Ovary (tissue), 9 donors: ENCODE data around the gene PTPN14. TPM values are rescaled to one million over a fixed set of nuclear protein-coding genes. Genes with fewer than 3 reads are reported as not detected.

ENCODE experiments used
- DNase-seq, 5 donors: peaks; one replicate each; pipeline ENCODE4 v3.0.0-alpha.2; 2019 to 2020
- H3K27ac ChIP-seq, 2 donors: fragments of 200-600 bp; one replicate each; pipeline versions ENCODE4 v1.5.1 to v1.8.0; 2019 to 2022
- H3K27me3 ChIP-seq: fragments of 200-600 bp; one replicate; pipeline ENCODE4 v1.8.0; 2022
- H3K36me3 ChIP-seq: fragments of 200-600 bp; sonication (generic); one replicate; pipeline ENCODE4 v1.5.1; 2019
- H3K4me1 ChIP-seq: one replicate; pipeline ENCODE4 v1.8.1; 2013; ENCODE audit warnings: mild to moderate bottlenecking, moderate library complexity; ENCODE audit not compliant: insufficient read depth
- H3K4me3 ChIP-seq: fragments of 200-600 bp; sonication (generic); one replicate; pipeline ENCODE4 v1.5.1; 2017
- H3K9me3 ChIP-seq, 2 donors: fragments of 200-600 bp in 1 of 2; sonication (generic) in 1 of 2; one replicate each; pipeline versions ENCODE4 v1.5.1 to v1.8.1; 2013 to 2019; ENCODE audit warnings: mild to moderate bottlenecking in 1 of 2, moderate library complexity in 1 of 2
- CTCF ChIP-seq, 3 donors: fragments of 450-650 bp in 2 of 3; fragments of 200-600 bp in 1 of 3; IDR thresholded peaks; one replicate each; pipeline versions ENCODE4 v1.5.1 to v1.8.0; 2016 to 2022; ENCODE audit warnings: antibody characterized with exemption in 3 of 3, mild to moderate bottlenecking in 1 of 3
- EP300 ChIP-seq: sonication (generic); formaldehyde crosslinking; IDR thresholded peaks from one replicate; pipeline ENCODE4 v1.6.1; 2017; ENCODE audit warnings: antibody characterized with exemption
- POLR2A ChIP-seq: fragments of 450-650 bp; IDR thresholded peaks from one replicate; pipeline ENCODE4 v1.6.1; 2017; ENCODE audit warnings: antibody characterized with exemption, mild to moderate bottlenecking, moderate library complexity
- WGBS, 3 donors: extraction: QIAGEN DNeasy Blood & Tissue Kit in 1 of 3; methylation state at CpG; one replicate each; pipeline versions ENCODE4 v1.1.5 to v1.1.7; 2013 to 2017; 5-methylcytosine and 5-hydroxymethylcytosine counted together
- intact Hi-C, 4 donors: fragments of 100-400 bp; cut with DNase I; formaldehyde crosslinking; loops; one replicate each; pipeline versions ENCODE4 v1.11.0 to v1.15.1; 2022 to 2023
- polyA plus RNA-seq, 2 donors: library from polyadenylated mRNA; stranded (reverse); fragments of 200-250 nt in 1 of 2; fragments of 350-450 nt in 1 of 2; fragmentation: Illumina TruSeq in 1 of 2; extraction: RNeasy Lipid Tissue Mini Kit (QIAGEN cat#74804) in 1 of 2; gene quantifications; one replicate each; pipeline ENCODE4 v1.2.3, GENCODE V29; 2013 to 2014
- total RNA-seq, 7 donors: library from RNA; depleted of rRNA in 2 of 7; stranded (reverse); fragments of >200 nt in 2 of 7; fragmentation: NEBNext Ultra II Directional in 3 of 7; extraction: Animal tissue kit (Norgen Biotek cat#: 25700) in 3 of 7; gene quantifications; one replicate each; pipeline versions ENCODE4 v1.1.0 to v1.2.4, GENCODE V29; 2016 to 2023
- donor health status: DM: no; HTN: no; CAD: no; lungs with moderate emphysema.
- donor health status: DM: no; HTN: no; CAD: no.
- donor health status: Bipolar disorder and iron deficiency.
- donor health status: DM: yes; HTN: yes; CAD: no.
- donor health status: DM: no; HTN: no; CAD: no.
- donor health status: DM: yes; HTN: yes; CAD: no.

The PTPN14 gene
- total and polyA plus RNA-seq, 9 donors: 7.6 to 68.9 (median 41.1) TPM

DNA sequence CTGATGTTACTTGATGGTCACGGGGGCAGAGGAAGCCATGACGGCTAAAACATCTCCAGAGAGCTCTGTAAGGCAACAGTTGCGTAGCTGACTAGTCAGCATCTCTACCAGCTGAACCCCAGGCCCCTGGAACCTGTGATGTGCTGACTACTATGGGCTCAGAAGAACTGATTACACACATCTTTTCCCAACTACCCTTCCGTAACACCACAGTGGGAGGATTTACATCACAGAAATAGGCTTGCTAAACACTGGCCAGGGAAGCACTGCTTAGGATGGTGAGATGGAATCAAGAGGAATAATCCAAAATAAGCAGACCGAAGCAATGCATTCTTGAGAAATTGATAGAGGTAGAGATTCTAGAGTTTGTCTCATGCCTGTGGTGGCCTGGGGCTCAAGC, 148.0 kb downstream of the PTPN14 start:
- no peaks in the 10 kb centered on the region for H3K27me3 ChIP-seq
- H3K36me3 ChIP-seq: no peaks in the 10 kb centered on the region
- no peak overlapping the region for H3K4me3 ChIP-seq
- DNase-seq: no peak
- H3K9me3 ChIP-seq: no peaks in the 10 kb centered on the region
- no peaks in the 10 kb centered on the region for H3K4me1 ChIP-seq
- intact Hi-C loops: no loop called here
- WGBS, 3 donors: 77 to 79% (median 78%) methylated on average over 5 of the region's 5 CpGs
- no peak overlapping the region for H3K27ac ChIP-seq
- TF ChIP-seq POLR2A (no peak), EP300 (no peak), CTCF (IDR thresholded peaks at IDR 0.05) (no peak)

GRCh38 chr1:214402613-214403083, 148.8 kb downstream of the PTPN14 start:
- intact Hi-C loops: no loop called here
- no peak for DNase-seq
- Histone ChIP-seq H3K27ac (no peak overlapping the region), H3K4me3 (no peak overlapping the region), H3K9me3 (no peaks in the 10 kb centered on the region), H3K27me3 (no peaks in the 10 kb centered on the region), H3K36me3 (no peaks in the 10 kb centered on the region), H3K4me1 (no peaks in the 10 kb centered on the region)
- 32 to 39% (median 37%) methylated on average over 3 of the region's 3 CpGs for WGBS, 3 donors
- TF ChIP-seq CTCF (IDR thresholded peaks at IDR 0.05) (no peak), POLR2A (no peak), EP300 (no peak)

DNA sequence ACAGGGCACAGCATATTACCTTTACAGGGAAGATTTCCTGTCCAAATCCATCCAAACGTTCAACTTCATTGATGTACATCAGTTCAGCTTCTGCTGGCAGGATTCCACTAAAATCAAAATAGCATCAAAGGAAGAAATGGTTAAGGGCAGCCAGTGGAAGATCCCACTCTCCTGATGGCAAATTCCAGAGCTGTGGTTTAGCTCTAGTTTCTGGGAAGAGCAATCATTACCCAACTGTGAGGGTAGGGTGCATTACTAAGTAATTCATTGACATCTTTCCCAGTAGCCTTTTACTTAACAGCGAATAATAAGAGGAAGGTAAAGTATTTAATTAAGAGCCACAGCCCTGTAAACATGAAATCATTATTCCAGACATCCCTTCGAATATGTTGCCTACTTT, 149.7 kb downstream of the PTPN14 start:
- Histone ChIP-seq H3K36me3 (no peaks in the 10 kb centered on the region), H3K4me1 (no peaks in the 10 kb centered on the region), H3K9me3 (no peaks in the 10 kb centered on the region), H3K4me3 (no peak overlapping the region), H3K27me3 (no peaks in the 10 kb centered on the region), H3K27ac (no peak overlapping the region)
- intact Hi-C loops: no loop called here
- WGBS, 3 donors: 76 to 81% (median 79%) methylated on average over 3 of the region's 3 CpGs
- no peak for DNase-seq
- TF ChIP-seq EP300 (no peak), POLR2A (no peak), CTCF (IDR thresholded peaks at IDR 0.05) (no peak)

DNA sequence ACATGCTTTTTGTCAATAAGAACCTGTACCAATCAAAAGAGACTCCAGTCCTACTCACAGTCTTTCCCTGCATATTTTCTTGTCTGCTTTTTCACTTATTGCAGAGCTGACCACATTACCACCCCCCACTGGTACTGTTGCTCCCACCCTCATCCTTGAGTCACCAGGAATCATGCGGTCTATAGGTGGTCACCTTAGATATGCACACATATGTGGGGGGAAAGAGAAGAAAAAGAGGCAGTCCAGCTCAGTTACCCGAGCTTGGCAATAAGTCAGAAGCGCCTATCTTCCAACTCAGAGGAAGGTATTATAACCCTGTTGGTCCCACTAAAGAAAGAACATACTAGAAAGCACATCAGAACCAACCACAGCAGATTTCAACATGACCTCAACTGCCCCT, 151.3 kb downstream of the PTPN14 start:
- 89 to 92% (median 90%) methylated on average over 3 of the region's 3 CpGs for WGBS, 3 donors
- Histone ChIP-seq H3K4me3 (no peak overlapping the region), H3K27ac (no peak overlapping the region), H3K9me3 (no peaks in the 10 kb centered on the region), H3K27me3 (no peaks in the 10 kb centered on the region), H3K36me3 (no peaks in the 10 kb centered on the region), H3K4me1 (no peaks in the 10 kb centered on the region)
- intact Hi-C loops: no loop called here
- TF ChIP-seq EP300: no peak
- no peak for TF ChIP-seq CTCF (IDR thresholded peaks at IDR 0.05)
- TF ChIP-seq POLR2A: no peak
- DNase-seq: no peak
